Measurements from ENCODE around the gene AIG1.
A peak's percentile ranks its signal among the peaks of the same experiment; 100 is the strongest.
"Not testable (repeated sequence)": the region's sequence is repeated elsewhere in the genome, so short reads cannot be mapped to it uniquely, and the experiment has no call there.

AIG1 gene

GRCh38 chr6:143060806-143061596 is at the start of gene AIG1:
AIG1 (plus strand) TSS chr6:143060889; CDS start chr6:143060926, 37 bp downstream.
- DNase-seq, result peak; percentile 53

GRCh38 chr6:143014764-143015163 is 45.9 kb upstream of the AIG1 start:
- DNase-seq, result no peak

- DNase-seq, result no peak
Observed at GRCh38 chr6:143015300-143015706, 45.4 kb upstream of the AIG1 start.

- no peak for DNase-seq
Observed at GRCh38 chr6:143018955-143019354, 41.7 kb upstream of the AIG1 start.

GRCh38 chr6:143020862-143021261 is 39.8 kb upstream of the AIG1 start:
- not testable (repeated sequence) for DNase-seq

- DNase-seq, result no peak
Observed at GRCh38 chr6:143021543-143021942, 39.1 kb upstream of the AIG1 start.

GRCh38 chr6:143022587-143022986 is 38.1 kb upstream of the AIG1 start:
- DNase-seq, result no peak

GRCh38 chr6:143023695-143024094 is 37.0 kb upstream of the AIG1 start:
- DNase-seq, result no peak

GRCh38 chr6:143024977-143025376 is 35.7 kb upstream of the AIG1 start:
- no peak for DNase-seq

- peak; percentile 20 for DNase-seq
Observed at GRCh38 chr6:143026696-143027449, 33.8 kb upstream of the AIG1 start.

GRCh38 chr6:143034689-143035334 is 25.9 kb upstream of the AIG1 start:
- no peak for DNase-seq

GRCh38 chr6:143037470-143037869 is 23.2 kb upstream of the AIG1 start:
- no peak for DNase-seq

GRCh38 chr6:143038833-143039232 is 21.9 kb upstream of the AIG1 start:
- DNase-seq, result no peak

- no peak for DNase-seq
Observed at GRCh38 chr6:143039548-143039947, 21.1 kb upstream of the AIG1 start.

GRCh38 chr6:143040018-143040417 is 20.7 kb upstream of the AIG1 start:
- no peak for DNase-seq

GRCh38 chr6:143044345-143044744 is 16.3 kb upstream of the AIG1 start:
- not testable (repeated sequence) for DNase-seq

GRCh38 chr6:143049611-143050010 is 11.1 kb upstream of the AIG1 start:
- no peak for DNase-seq

- DNase-seq, result no peak
Observed at GRCh38 chr6:143050509-143050908, 10.2 kb upstream of the AIG1 start.

- DNase-seq, result no peak
Observed at GRCh38 chr6:143052282-143052681, 8.4 kb upstream of the AIG1 start.

- DNase-seq, result no peak
Observed at GRCh38 chr6:143053856-143054255, 6.8 kb upstream of the AIG1 start.

- DNase-seq, result no peak
Observed at GRCh38 chr6:143054329-143054728, 6.4 kb upstream of the AIG1 start.

- no peak for DNase-seq
Observed at GRCh38 chr6:143055213-143055612, 5.5 kb upstream of the AIG1 start.

- DNase-seq, result no peak
Observed at GRCh38 chr6:143055891-143056290, 4.8 kb upstream of the AIG1 start.

GRCh38 chr6:143058987-143059386 is 1.7 kb upstream of the AIG1 start:
- DNase-seq, result no peak
